CD14-positive monocyte (primary cell): ENCODE results near the gene NEMP1. TPM values are rescaled to one million over a fixed set of nuclear protein-coding genes. Genes with fewer than 3 reads are reported as not detected.
A peak's percentile ranks its signal among the peaks of the same experiment; 100 is the strongest.

Experiments
- DNase-seq, 3 donors: peaks; one replicate each; pipeline ENCODE4 v3.0.0-alpha.2; 2011 to 2022
- H2AFZ ChIP-seq: 2 replicates; pipeline ENCODE4 v1.6.0; 2012; ENCODE audit warnings: mild to moderate bottlenecking, low read depth, low read length, inconsistent platforms; ENCODE audit not compliant: insufficient read depth, poor library complexity, severe bottlenecking
- H3K27ac ChIP-seq, 2 donors: 1 replicate in 1 of 2; 2 replicates in 1 of 2; pipeline ENCODE4 v1.5.1; 2012 to 2013; ENCODE audit warnings: low read length in 2 of 2, control low read depth in 1 of 2, inconsistent platforms in 1 of 2, low read depth in 1 of 2, mild to moderate bottlenecking in 1 of 2
- H3K27me3 ChIP-seq, 2 donors: one replicate each; pipeline versions ENCODE4 v1.6.0 to v1.6.1; 2011 to 2013; ENCODE audit warnings: low read length in 2 of 2; ENCODE audit not compliant: control insufficient read depth in 2 of 2, insufficient read depth in 2 of 2
- H3K36me3 ChIP-seq, 2 donors: replicated peaks in 1 of 2; 1 replicate in 1 of 2; 2 replicates in 1 of 2; pipeline versions ENCODE4 v1.5.1 to v1.6.1; 2012 to 2013; ENCODE audit warnings: low read length in 2 of 2, control low read depth in 1 of 2, inconsistent platforms in 1 of 2, mild to moderate bottlenecking in 1 of 2; ENCODE audit not compliant: insufficient read depth in 2 of 2, control insufficient read depth in 1 of 2
- H3K4me1 ChIP-seq, 2 donors: 1 replicate in 1 of 2; 2 replicates in 1 of 2; pipeline versions ENCODE4 v1.5.1 to v1.6.1; 2012 to 2013; ENCODE audit warnings: low read length in 2 of 2, control low read depth in 1 of 2, inconsistent platforms in 1 of 2, mild to moderate bottlenecking in 1 of 2, moderate library complexity in 1 of 2; ENCODE audit not compliant: insufficient read depth in 2 of 2, control insufficient read depth in 1 of 2
- H3K4me2 ChIP-seq: replicated peaks from 2 replicates; pipeline ENCODE3; 2012; ENCODE audit warnings: low read length, moderate library complexity, mild to moderate bottlenecking; ENCODE audit not compliant: poor library complexity, severe bottlenecking; ENCODE audit errors: extremely low read depth
- H3K4me3 ChIP-seq, 3 experiments: fragments of 200-600 bp in 1 of 3; sonication (generic) in 1 of 3; replicated peaks in 1 of 3; 1 replicate in 2 of 3; 2 replicates in 1 of 3; pipeline ENCODE4 v1.5.1; 2011 to 2013; ENCODE audit warnings: low read length in 3 of 3, mild to moderate bottlenecking in 3 of 3, control low read depth in 2 of 3, low read depth in 2 of 3, inconsistent platforms in 1 of 3, moderate library complexity in 1 of 3
- H3K79me2 ChIP-seq: 2 replicates; pipeline ENCODE4 v1.6.0; 2012; ENCODE audit warnings: mild to moderate bottlenecking, control low read depth, inconsistent platforms, low read length, moderate library complexity; ENCODE audit not compliant: insufficient read depth
- H3K9ac ChIP-seq: 2 replicates; pipeline ENCODE4 v1.6.0; 2017; ENCODE audit warnings: low read length, mild to moderate bottlenecking; ENCODE audit not compliant: insufficient read depth, poor library complexity, severe bottlenecking
- H3K9me3 ChIP-seq, 2 donors: replicated peaks in 1 of 2; 1 replicate in 1 of 2; 2 replicates in 1 of 2; pipeline versions ENCODE4 v1.5.1 to v1.6.1; 2012 to 2013; ENCODE audit warnings: low read length in 2 of 2, control low read depth in 1 of 2; ENCODE audit not compliant: control insufficient read depth in 1 of 2, insufficient read depth in 1 of 2
- H4K20me1 ChIP-seq: 2 replicates; pipeline ENCODE4 v1.6.0; 2012; ENCODE audit warnings: mild to moderate bottlenecking, low read length, control low read depth, moderate library complexity; ENCODE audit not compliant: insufficient read depth
- H3K27ac Mint-ChIP-seq, 7 donors: one replicate each; pipeline ENCODE4 v1.8.0; 2020; ENCODE audit warnings: mild to moderate bottlenecking in 7 of 7, mixed read lengths in 7 of 7, moderate library complexity in 6 of 7, inconsistent platforms in 2 of 7
- H3K27me3 Mint-ChIP-seq, 3 donors: one replicate each; pipeline ENCODE4 v1.8.0; 2021 to 2022; ENCODE audit warnings: low read depth in 3 of 3, mild to moderate bottlenecking in 3 of 3, mixed read lengths in 3 of 3, moderate library complexity in 3 of 3, inconsistent platforms in 1 of 3
- H3K36me3 Mint-ChIP-seq, 2 donors: one replicate each; pipeline ENCODE4 v1.8.0; 2020; ENCODE audit warnings: mixed read lengths in 2 of 2, inconsistent platforms in 1 of 2, mild to moderate bottlenecking in 1 of 2
- H3K4me1 Mint-ChIP-seq: one replicate; pipeline ENCODE4 v1.8.0; 2020; ENCODE audit warnings: mild to moderate bottlenecking, mixed read lengths
- H3K4me3 Mint-ChIP-seq, 2 donors: one replicate each; pipeline ENCODE4 v1.8.0; 2020; ENCODE audit warnings: mild to moderate bottlenecking in 2 of 2, mixed read lengths in 2 of 2, moderate library complexity in 1 of 2
- H3K9me3 Mint-ChIP-seq, 7 donors: one replicate each; pipeline ENCODE4 v1.8.0; 2020 to 2022; ENCODE audit warnings: mixed read lengths in 7 of 7, mild to moderate bottlenecking in 6 of 7, moderate library complexity in 6 of 7, inconsistent platforms in 2 of 7
- CTCF ChIP-seq: fragments of 200-600 bp; IDR thresholded peaks from one replicate; pipeline ENCODE4 v1.8.0; 2022; ENCODE audit warnings: antibody characterized with exemption, mild to moderate bottlenecking
- WGBS: methylation state at CpG from one replicate; pipeline ENCODE4 v1.1.5; 2013; ENCODE audit warnings: missing lambda C conversion rate; ENCODE audit not compliant: insufficient coverage; 5-methylcytosine and 5-hydroxymethylcytosine counted together
- intact Hi-C, 2 donors: fragments of 100-400 bp; cut with micrococcal nuclease; formaldehyde crosslinking; loops; one replicate each; pipeline versions ENCODE4 v1.15.0 to v1.15.1; 2023
- polyA plus RNA-seq, 3 donors: library from polyadenylated mRNA; depleted of rRNA in 1 of 3; unstranded in 2 of 3; stranded (reverse) in 1 of 3; fragments of 300-500 nt in 2 of 3; fragments of >200 nt in 1 of 3; fragmentation: Illumina TruSeq in 2 of 3; gene quantifications; 1 replicate in 2 of 3; 2 replicates in 1 of 3; pipeline ENCODE4 v1.2.3, GENCODE V29; 2012 to 2021

Gene NEMP1
- polyA plus RNA-seq, 3 donors = 1.9 to 4.6 (median 2.2) TPM

GRCh38 chr12:57088354-57089270, 10.0 kb upstream of the NEMP1 start, which contains the start of gene NAB2:
NAB2 (plus strand) TSS chr12:57089114; CDS start chr12:57089272, 158 bp downstream.
- TF ChIP-seq CTCF = no peak
- Histone ChIP-seq H3K4me3 (peak within 1 kb of the TSS; percentile 77 to 90 (median 86)), H4K20me1 (peaks cover 32% of the 10 kb centered on the region), H3K9me3 (no peaks in the 10 kb centered on the region), H3K27ac (peak within 1 kb of the TSS; percentile 88 to 96), H3K4me2 (peak within 1 kb of the TSS; percentile 97), H3K4me1 (peaks cover 48 to 55% of the 10 kb centered on the region in 2 donors), H3K27me3 (no peaks in the 10 kb centered on the region), H3K36me3 (peaks cover 8 to 10% of the 10 kb centered on the region in 2 donors), H2AFZ (peak within 1 kb of the TSS; percentile 76), H3K9ac (peak within 1 kb of the TSS; percentile 77), H3K79me2 (no peaks in the 10 kb centered on the region)
- intact Hi-C loops = no loop called here
- H3K4me1 Mint-ChIP-seq = peaks cover 47% of the 10 kb centered on the region
- H3K27ac Mint-ChIP-seq = peak within 1 kb of the TSS; percentile 94 to 98 (median 97)
- peaks cover 0 to 12% (median 10%) of the 10 kb centered on the region in 3 donors for H3K27me3 Mint-ChIP-seq
- H3K9me3 Mint-ChIP-seq = peaks cover 0 to 2% (median 0%) of the 10 kb centered on the region in 7 donors
- H3K4me3 Mint-ChIP-seq = peak within 1 kb of the TSS; percentile 90 to 93
- H3K36me3 Mint-ChIP-seq = peaks cover 19 to 20% of the 10 kb centered on the region in 2 donors
- under 1% methylated on average over 65 of the region's 91 CpGs for WGBS
- peak; percentile 94 to 96 (median 95) for DNase-seq

GRCh38 chr12:57087691-57088353, 9.2 kb upstream of the NEMP1 start:
- H3K4me3 ChIP-seq = peak overlapping the region; percentile 71 to 90 (median 86)
- WGBS = 0% methylated on average over 24 of the region's 37 CpGs
- Mint-ChIP-seq H3K27me3 (peaks cover 0 to 12% (median 10%) of the 10 kb centered on the region in 3 donors), H3K9me3 (peaks cover 0 to 2% (median 0%) of the 10 kb centered on the region in 7 donors), H3K4me1 (peaks cover 44% of the 10 kb centered on the region), H3K27ac (peak overlapping the region; percentile 94 to 98 (median 97)), H3K36me3 (peaks cover 17 to 18% of the 10 kb centered on the region in 2 donors), H3K4me3 (peak overlapping the region; percentile 82 to 90)
- peak overlapping the region; percentile 88 to 96 for H3K27ac ChIP-seq
- H3K36me3 ChIP-seq = peaks cover 8% of the 10 kb centered on the region in 2 donors
- H2AFZ ChIP-seq = peak overlapping the region; percentile 76
- no peaks in the 10 kb centered on the region for H3K27me3 ChIP-seq
- H3K9me3 ChIP-seq = no peaks in the 10 kb centered on the region
- peak overlapping the region; percentile 77 for H3K9ac ChIP-seq
- peak overlapping the region; percentile 82 for H3K4me2 ChIP-seq
- no peaks in the 10 kb centered on the region for H3K79me2 ChIP-seq
- H4K20me1 ChIP-seq = peaks cover 24% of the 10 kb centered on the region
- TF ChIP-seq CTCF = no peak
- peaks cover 43 to 51% of the 10 kb centered on the region in 2 donors for H3K4me1 ChIP-seq
- DNase-seq = peak; percentile 79 to 91 (median 84)
- intact Hi-C loops = no loop called here
